GM10847 (cell line): ENCODE data around the gene PIK3R1.
A peak's percentile ranks its signal among the peaks of the same experiment; 100 is the strongest.

ENCODE experiments used
- POLR2A ChIP-seq: IDR thresholded peaks from 2 replicates; pipeline ENCODE4 v1.6.1; 2011; ENCODE audit not compliant: insufficient read length; ENCODE audit errors: extremely low read depth

The PIK3R1 gene

DNA sequence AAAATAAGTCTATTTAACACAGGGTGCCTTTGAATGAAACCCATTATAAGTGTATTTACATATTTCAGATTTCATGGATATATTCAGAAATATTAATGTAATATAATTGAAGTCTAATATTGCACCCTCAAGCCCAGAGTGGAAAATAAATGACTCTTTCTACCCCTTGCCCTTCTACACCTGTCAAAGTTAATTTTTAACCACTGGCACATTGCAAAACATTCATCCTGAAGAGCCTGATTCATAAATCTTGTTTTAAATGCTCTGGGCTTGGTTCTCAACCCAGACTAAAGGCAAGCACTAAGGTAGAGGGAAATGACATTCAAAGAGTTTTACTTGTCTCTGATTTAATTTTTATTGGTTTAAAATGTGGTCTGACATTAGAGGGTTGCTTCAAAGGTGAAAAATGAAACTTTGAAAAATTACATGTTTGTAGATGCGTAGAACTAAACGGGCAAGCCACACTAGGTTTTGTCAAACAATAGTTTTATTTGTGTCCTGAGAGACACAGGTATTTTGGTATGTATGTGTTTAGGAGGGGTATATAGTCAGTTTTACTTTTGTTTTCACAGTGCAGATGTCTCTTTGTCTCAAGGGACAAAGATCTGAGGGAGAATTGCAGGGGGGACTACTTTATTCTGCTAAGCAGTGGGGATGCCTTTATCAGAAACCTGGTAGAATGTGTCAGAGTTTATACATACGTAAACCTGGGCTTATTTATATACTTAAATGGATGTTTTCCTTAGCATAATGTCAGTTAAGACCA, 69.7 kb downstream of the PIK3R1 start:
- TF ChIP-seq POLR2A: no peak

DNA sequence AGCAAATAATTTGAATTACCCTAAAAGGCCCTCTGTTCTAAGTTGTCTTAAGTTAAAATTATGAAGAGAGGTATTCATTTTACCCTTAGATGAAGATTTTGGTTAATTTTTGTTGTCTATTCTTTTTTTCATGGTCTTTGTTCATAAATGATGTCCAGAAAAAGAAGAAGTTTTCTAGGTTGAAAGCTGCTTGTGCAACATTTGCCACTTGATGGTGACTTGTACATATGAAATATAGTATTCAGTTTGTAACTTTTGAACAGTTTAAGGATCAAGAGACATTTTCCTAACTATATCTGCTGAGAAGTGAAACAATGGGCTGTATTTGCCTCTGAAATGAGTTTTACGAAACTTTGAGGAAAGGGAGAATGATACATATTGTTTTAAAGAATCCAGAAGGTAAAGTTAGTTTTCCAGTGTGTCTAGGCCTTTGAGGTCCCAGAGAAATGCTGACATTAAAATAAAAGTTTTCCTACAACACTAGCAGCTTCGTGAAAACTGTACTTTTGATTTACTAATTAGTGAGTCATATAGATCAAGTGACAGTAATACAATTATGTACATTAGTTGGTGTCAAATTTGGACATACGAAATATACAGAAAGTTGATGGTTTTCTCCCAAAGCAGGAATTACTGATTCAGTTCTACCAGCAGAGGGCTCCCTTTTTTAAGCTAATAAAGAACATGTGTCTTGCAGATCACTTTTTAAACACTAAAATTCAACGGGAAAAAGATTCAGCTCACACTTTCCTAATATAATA, 70.5 kb downstream of the PIK3R1 start:
- no peak for TF ChIP-seq POLR2A

DNA sequence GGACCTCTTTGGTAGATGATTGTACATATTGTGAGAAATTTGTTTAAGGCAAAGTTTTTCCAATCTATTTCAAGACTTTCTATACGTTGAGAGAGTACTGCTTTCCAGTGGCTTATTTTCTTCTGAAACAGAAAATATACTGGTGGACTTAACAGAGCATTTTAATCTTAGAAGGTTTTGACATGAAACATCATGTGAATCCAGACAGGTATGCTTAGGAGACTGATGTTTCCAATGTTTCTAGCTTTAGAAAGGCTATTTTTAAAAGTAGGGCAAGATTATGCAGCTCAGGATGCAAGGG, 71.0 kb downstream of the PIK3R1 start:
- TF ChIP-seq POLR2A: no peak

DNA sequence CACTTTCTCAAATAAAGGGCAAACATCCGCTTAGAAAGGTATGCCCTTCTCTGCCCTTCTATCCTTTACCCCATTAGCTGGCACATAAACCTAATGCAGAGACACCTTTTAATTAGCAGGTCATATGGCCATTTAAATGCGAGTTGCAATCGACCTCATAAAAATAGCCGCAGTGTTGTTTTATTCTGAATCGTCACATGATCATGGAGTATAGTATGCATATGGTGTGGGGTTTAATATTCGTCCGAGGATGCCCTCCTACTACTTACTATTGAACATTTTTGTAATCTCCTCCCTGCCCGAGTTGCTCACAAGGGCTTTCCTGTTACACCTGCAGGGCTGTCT, 72.0 kb downstream of the PIK3R1 start:
- TF ChIP-seq POLR2A: no peak

DNA sequence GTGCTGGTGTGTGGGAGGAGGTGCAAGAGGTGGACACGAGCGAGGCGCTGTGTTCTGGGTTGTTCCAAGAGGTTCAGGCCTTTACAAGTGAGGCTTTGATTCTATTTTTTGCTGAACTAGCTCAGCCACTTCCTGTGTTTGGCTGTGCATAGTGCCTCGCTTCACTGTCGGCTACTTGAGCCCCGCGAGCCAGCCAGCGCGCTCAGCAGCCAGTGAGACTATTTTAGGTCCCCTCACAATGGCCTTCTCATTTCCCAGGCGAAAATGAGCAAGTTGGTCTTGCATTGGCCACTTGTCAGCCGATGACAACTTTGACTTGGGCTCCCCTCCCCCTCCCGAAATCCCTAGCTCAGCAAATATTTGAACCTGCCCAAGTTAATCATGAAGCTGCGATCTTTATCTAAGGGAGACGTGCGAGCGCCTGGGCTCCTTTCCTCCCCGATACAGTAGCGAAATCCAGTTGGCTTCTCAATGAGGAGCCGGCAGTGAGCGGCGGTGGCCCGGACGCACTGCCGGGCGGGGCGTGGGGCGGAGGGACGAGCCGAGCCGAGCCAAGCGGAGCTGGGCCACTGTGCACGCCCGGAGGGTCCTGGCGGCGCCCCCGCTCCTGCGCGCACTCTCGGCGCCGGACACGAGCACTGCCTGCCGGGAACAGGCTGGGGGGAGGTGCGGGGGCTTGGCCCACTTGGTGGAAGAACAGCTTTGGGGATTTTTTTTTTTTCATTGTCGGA, 72.6 kb downstream of the PIK3R1 start:
- TF ChIP-seq POLR2A: peak; percentile 23

DNA sequence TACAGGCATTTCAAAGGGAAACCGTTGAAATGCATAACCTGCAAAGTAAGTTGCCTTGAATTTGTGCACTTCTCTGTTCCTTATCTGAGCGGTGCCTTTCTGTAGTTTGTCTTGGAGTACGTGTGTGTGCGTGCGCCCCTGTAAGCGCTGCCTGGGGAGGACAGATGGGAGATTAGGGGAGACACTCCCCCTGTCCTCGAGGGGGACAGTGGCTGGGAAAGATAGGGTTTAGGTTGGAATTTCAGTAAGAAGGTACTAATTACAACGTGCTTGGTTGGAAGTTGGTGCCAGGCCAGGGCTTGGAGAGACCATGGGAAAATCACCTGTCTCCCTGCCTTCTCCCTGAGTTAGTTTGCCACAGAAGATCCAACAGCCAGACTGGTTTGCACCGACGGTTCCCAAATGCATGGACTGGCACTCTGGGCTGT, 73.2 kb downstream of the PIK3R1 start:
- TF ChIP-seq POLR2A: no peak

DNA sequence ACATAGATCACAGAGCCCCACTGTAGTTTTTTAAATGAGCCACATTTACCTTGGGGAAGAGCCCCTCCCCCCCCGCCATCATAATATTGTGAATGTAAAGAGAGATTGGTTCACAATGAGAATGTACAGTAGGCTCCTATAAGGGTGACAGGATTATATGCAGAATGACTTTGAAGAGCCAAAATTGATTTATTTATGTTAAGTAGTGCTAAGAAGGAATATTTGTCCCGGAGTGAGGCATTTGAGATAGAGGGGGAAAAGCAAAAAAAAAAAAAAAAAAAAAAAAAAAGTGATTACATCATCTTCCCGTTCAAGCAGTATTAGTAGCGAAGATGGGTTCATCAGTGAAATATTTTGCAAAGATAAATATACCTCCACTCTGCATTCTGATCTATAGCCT, 73.9 kb downstream of the PIK3R1 start:
- no peak for TF ChIP-seq POLR2A

DNA sequence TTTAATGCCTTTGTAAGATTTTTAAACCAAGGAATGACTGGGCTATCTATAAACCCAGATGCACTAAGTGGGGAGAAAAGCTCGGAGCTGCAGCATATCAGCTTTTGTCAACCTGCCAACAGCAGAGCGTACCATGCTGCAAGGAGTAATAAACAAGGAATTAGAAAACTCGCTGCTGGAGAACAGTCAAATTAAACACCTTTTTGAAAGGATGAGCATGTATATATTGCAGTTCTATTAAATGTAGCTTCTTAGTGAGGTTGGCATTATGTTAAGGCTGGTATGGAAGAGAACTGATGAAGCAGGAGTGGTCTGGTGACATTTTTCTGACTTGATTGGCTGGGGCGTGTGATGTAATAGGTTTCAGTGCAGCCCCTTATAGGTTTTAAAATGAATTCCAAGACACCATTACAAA, 74.7 kb downstream of the PIK3R1 start:
- no peak for TF ChIP-seq POLR2A

DNA sequence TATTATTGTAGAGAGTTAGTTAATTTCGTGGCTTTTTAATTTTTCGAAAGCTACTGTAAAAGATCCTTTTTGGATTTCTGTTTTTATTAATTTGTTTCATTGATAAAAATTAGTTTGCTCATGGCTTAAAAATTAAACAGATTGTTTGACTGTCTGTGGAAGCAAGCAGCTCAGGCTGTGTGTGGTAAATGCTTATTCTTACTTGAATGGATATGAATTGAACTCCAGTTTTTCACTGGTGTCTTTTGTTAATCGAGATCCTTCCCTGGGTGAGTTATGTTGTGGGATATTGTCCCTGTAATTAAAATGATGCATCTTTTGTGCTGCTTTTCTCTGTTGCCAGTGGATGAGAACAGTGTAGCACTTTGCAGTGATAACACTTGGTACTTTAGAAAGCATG, 75.3 kb downstream of the PIK3R1 start:
- TF ChIP-seq POLR2A: no peak

DNA sequence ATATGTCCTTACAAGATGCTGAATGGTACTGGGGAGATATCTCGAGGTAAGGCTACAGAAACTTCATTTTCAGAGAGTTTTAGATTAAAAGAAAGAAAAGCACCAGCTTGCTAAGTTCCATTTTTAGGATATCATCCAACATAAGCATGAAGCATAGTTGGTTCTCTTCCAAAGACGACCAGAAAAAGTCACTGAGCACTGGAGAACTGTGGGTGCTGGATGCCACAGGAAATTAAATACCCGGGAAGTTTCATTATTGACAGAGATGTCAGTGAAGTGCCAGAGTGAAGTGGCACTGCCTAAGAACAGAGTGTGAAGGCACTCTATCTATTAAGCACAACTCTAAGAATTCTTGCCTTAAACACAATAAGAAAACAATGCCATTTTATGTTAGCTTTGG, 76.8 kb downstream of the PIK3R1 start:
- no peak for TF ChIP-seq POLR2A

DNA sequence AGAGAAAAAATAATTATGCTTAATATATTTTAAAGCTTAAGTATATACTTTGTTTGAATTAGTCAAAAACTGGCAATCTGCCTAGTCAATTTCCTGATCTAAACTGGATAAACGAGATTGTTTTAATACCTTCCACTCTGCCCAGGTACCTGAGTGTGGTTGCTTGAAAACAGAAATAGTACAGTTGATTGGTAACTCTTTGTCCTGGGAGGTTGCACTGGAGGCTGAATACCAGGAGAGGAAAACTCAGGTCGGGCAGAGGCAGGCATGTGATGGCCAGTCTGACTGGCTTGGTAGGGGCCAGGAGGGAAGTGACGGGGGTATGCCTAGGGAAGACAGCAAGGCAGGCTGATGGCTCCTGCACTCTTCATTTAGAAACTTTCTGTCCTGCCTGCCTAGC, 80.2 kb downstream of the PIK3R1 start:
- no peak for TF ChIP-seq POLR2A

DNA sequence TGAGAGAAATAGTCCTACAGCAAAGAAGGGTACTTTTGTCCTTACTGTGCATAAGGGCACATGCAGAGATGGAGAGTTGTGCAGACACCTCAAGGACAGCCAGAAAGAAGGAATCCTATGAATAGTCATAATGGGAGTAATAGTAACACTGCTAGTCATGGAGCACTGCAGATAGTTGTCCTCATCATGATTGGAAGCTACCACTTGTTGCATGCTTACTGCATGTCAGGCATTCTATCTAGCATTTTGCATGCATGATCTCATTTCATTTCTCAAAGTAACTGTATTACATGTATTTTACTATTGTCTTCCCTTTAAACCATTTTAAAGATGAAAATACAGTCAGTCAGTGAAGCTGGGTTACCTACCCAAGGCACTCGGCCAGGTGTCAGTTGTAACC, 81.3 kb downstream of the PIK3R1 start:
- TF ChIP-seq POLR2A: no peak

DNA sequence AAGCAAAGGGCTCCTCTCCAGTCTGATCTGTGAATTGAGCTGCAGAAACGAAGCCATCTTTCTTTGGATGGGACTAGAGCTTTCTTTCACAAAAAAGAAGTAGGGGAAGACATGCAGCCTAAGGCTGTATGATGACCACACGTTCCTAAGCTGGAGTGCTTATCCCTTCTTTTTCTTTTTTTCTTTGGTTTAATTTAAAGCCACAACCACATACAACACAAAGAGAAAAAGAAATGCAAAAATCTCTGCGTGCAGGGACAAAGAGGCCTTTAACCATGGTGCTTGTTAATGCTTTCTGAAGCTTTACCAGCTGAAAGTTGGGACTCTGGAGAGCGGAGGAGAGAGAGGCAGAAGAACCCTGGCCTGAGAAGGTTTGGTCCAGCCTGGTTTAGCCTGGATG, 82.1 kb downstream of the PIK3R1 start:
- no peak for TF ChIP-seq POLR2A

DNA sequence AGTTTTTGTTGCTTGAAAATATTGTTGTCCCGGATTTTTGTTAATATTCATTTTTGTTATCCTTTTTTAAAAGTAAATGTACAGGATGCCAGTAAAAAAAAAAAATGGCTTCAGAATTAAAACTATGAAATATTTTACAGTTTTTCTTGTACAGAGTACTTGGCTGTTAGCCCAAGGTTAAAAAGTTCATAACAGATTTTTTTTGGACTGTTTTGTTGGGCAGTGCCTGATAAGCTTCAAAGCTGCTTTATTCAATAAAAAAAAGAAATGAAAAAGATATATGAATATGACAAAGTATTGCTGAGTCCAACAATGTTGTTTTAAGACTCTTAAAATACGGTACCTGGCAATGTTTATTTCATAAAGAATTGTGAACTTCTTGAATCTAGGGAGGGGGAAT, 82.9 kb downstream of the PIK3R1 start:
- no peak for TF ChIP-seq POLR2A

DNA sequence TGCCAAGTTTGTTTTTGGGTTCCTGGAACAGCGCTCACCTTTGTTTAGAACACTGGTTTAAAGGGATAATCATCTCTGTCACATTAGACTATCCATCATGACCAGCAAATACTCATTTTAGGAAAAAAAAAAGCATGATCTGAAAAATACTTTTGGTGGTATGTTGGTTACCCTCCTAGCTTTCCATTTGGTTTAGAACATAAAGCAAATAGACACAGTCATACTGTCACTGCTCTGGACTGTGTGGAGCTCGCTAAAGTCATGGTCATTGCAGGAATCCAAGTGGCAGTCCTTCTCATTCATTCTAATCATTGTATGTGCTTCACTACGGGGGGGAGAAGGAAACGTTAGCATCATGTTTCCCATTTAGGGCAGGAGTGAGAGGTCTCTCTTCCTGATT, 83.5 kb downstream of the PIK3R1 start:
- TF ChIP-seq POLR2A: no peak

DNA sequence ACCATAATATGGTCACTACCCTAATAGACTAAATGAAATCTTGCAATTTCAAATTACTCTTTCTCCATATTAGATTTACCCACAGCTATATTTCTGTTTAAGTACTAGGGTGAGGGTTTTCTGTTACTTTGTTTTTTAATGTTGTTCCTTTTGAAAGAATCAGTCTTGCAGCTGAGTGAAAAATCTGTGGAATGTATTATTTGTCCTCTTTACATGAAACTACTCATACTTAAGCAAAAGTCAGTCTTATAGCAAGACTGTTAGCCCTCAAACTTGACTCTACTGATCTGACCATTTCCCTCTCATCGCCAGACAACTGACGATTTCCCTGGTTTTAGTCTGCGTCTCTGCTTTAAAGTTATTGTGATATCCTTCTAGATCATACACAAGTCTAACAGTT, 84.0 kb downstream of the PIK3R1 start:
- TF ChIP-seq POLR2A: no peak
